Stromal cell of bone marrow (primary cell): ENCODE results near the gene EIF2B1.
"Not testable (repeated sequence)": the region's sequence is repeated elsewhere in the genome, so short reads cannot be mapped to it uniquely, and the experiment has no call there.

Experiments used
- DNase-seq: peaks from one replicate; pipeline ENCODE4 v3.0.0-alpha.2; 2012; ENCODE audit warnings: low read depth

Gene EIF2B1

GRCh38 chr12:123617580-123617979 is 15.9 kb downstream of the EIF2B1 start:
- DNase-seq = no peak

DNA sequence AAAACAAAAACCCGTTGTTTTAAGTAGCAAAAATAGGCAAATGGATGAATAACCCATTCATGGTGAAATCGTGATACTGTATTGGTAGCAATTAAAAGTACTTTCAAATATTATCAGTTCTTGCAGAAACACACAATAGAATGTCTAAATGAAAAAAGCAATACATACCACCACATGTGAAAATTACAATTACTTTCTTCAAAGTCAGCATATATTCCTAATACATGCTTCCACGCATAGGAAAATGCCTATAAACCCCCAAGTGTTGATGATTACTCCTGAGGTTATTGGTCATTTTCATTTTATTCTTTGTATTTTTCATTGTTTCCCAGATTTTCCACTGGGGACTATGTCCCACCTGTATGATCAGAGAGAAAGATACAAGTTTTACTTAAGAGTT is 16.3 kb downstream of the EIF2B1 start:
- DNase-seq = no peak

DNA sequence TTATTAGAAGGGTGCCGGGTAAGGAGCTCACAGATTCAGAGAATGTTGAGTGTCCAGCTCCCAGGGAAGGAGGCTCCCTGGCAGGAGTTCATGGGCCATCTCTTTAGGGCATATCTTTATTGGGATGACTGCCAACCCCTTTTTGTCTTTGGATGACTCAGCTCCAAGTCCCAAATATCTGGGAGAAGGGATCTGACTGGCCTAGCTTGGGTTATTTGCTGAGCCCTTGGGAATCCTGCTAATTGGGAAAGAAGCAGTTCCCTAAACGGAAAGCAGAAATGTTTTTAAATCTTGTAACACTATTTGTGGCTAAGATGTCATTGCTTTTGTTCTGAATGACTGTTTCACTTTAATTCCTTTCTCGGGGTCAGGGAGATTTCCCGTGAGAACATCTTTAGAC is 19.0 kb downstream of the EIF2B1 start:
- DNase-seq = peak; percentile 74

DNA sequence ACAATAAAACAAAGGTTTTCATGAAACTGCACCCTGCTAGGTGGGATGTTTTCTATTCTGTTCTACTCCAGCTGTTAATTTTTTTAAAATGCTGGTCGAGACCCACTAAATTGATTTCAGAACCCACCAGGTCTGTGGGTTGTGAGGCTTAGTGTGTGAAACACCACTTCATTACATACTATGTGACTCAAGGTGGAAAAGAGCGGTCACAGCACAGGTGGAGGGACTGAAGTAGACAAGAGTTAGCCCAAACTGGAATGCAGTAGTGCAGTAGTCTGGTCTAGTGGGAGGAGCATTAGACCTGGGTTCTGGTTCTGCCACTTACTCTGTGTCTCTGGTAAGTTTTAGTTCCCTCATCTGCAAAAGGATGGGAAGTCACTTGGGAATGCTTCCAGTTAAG is 19.4 kb downstream of the EIF2B1 start:
- no peak for DNase-seq

DNA sequence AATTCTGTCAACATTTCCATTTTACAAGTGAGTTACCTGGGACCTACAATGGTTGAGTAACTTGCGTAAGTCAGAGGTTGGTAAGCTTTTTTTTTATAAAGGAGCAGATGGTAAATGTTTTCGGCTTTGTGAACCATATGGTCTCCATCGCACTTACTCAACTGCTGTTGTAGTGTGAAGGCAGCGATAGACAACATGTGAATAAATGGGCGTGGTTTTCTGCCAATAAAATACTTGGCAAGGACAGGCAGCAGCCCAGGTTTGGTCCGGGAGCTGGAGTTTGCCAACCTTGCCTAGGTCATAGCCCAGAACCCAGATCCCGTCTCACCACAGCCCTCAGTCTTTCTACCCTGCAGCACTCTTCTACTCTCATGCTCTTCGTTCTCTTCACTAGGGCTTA is 25.3 kb downstream of the EIF2B1 start:
- DNase-seq = no peak

- no peak for DNase-seq
Observed at GRCh38 chr12:123607756-123608155, 25.7 kb downstream of the EIF2B1 start.

DNA sequence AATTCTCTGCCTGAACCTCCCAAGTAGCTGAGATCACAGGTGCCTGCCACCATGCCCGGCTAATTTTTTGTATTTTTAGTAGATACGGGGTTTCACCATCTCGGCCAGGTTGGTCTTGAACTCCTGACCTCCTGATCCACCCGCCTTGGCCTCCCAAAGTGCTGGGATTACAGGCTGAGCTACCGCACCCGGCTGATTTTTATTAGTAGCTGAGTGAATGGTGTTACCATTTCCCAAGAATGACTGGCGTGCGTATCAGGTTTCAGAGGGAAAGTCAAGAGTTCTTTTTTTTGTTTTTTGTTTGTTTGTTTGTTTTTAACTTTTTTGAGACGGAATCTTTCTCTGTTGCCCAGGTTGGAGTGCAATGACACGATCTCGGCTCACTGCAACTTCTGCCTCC is 30.0 kb downstream of the EIF2B1 start:
- not testable (repeated sequence) for DNase-seq

DNA sequence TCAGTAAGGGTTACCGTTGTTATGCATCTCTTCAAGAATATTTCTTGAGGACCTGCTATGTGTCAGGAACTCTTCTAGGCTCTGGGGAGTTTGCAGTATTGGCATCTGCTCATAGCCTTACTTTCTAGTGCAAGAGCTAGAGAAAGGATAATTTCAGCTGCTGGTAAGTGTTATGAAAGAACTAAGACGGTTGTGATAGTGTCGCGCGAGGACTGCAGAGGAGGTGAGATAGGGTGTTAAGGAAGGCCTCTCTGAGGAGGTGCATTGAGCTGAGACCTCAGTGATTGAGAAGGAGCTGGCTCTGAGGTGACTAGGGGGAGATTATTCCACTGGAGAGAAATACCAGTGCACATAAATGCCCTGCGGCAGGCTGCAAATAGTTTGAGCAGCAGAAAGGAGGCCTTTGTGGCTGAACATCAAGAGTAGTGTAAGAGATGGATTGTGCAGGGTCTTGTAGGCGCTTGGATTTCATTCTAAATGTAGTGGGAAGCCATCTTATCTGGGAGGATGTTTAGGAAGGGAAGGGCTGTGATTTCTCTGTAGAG is 30.8 kb downstream of the EIF2B1 start:
- DNase-seq = no peak

DNA sequence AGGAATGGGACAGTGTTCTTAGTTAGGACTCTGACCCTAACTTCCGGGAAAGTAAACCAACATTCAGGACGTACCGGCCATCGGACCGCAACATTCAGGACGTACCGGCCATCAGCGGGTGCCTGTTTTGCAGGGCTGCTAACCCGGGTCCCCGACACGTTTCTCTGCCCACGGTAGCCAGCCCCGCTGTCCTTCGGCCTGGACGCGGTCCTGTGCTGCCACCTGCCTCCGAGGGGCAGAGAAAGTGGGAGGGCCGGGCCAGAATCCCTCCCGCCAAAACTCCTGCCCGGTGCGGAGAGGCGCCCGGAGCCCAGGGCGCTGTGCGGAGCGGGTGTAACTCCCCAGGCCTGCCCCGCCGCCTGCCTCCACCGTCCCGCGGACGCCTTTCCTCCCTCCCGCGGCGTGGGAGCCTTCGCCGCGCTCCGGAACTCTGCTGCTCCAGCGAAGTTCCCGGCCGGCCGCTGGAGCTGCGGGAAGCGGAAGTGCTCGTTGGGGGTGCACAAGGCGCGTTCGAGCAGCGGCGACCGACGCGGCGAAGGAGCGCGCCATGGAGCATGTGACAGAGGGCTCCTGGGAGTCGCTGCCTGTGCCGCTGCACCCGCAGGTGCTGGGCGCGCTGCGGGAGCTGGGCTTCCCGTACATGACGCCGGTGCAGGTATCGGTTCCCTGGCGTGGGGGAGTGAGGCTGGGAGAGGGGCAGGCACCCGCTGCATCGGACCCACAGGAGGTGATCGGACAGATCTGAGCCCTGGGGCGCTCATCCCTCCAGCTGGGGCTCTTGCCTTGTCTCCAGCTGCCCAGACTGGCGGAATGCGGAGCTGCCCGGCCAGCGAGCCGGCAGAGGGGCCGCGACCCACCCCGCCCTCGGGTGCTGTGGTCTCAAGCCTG is 31.6 kb downstream of the EIF2B1 start, which contains the start of gene DDX55:
Gene DDX55, plus strand, starts transcription at position 498 of the 888 bp plus-strand sequence. Its CDS starts 50 bp downstream, at position 548.
- peak; percentile 61 for DNase-seq

DNA sequence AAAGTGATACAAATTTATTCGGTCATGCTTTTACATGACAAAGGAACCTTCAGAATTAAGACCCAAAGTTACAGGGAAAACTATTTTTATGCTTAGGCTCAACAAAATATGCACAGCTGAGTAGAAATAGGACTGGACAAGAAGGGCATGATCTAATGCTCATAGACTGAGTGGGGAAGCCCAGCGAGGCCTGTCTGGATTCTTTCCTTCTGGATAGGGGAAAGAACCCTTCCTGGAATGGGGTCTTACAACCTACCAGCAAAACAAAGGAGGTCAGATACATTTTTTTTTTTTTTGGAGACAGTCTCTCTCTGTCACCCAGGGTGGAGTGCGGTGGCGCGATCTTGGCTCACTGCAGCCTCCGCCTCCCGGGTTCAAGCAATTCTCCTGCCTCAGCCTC is 33.8 kb downstream of the EIF2B1 start:
- DNase-seq = no peak

GRCh38 chr12:123599310-123599709 is 34.2 kb downstream of the EIF2B1 start:
- DNase-seq = no peak

GRCh38 chr12:123598522-123598921 is 35.0 kb downstream of the EIF2B1 start:
- DNase-seq = no peak

DNA sequence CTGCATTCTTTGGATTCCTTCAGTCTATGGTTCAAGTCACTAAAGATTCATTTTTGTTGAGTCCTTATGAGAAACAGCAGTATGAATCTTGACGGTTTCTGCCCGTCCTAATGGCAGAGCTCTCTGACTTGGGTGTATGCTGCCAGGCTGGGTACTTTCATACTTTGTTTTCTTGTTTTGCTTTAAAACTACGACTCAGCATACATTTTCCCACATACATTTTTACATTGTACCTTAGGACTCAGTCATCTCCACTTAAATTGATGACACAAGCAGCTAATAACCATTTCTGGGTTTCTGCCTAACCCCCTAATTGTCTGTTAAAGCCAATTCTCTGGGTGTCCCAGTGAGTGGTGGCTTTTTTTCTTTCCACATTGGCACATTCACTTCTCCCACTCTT is 36.4 kb downstream of the EIF2B1 start:
- DNase-seq = no peak

- no peak for DNase-seq
Observed at GRCh38 chr12:123595729-123596128, 37.8 kb downstream of the EIF2B1 start.

DNA sequence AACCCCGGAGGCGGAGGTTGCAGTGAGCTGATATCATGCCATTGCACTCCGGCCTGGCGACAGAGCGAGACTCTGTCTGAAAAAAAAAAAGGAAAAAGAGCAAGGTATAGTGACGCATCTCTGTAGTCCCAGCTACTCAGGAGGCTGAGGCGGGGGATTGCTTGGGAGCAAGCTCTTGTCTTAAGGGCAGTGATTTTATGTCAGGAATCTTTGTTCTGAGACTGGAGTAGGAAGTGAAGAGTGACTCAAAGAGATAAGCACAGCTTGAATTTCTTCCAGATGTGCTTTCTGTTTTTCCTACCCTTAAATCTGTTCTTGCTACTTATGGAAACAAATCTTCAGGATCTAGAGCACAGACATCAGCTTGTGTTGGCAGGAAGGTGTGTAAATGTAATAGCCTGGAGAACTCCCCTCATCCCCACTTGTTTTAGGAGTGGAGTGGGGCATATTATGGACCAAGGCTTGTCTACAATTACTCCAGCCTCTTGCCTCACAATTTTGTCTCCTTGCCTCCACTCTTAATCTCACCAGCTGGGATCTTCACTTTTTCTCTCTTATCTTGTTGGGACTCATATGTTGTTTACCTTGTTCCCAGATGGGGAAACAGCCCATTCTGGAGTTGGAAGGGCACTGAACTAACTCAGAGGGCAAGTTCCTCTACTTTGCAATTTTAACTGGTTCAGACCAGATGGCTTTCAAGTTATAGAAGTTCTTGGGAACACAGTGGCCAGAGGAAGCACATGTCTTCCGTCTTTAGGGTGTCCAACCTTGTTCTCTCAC is 41.6 kb downstream of the EIF2B1 start:
- DNase-seq = no peak

DNA sequence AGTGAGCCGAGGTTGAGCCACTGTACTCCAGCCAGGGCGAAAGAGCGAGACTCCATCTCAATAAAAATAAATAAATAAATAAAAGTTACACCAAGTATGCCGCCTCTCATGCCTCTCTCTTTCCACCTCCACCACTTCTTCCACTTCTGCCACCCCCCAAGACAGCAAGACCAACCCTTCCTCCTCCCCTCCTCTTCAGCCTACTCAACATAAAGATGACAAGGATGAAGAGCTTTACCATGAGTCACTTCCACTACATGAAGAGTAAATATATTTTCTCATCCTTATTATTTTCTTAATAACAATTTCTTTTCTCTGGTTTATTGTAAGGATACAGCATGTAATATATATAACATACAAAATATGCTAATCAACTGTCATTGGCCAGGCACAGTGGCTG is 52.7 kb downstream of the EIF2B1 start:
- DNase-seq = no peak

DNA sequence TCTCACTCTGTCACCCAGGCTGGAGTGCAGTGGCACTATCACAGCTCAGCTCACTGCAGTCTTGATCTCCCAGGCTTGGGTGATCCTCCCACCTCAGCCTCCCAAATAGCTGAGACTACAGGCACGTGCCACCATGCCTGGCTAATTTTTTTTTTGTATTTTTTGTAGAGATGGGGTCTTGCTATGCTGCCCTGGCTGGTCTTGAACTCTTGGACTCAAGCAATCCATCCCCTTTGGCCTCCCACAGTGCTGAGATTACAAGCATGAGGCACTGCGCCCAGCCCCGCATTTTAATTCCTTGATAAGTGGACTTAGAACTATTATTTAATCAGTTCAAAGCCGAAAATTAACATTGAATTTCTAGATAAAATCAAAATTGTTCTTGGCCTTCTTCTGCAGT is 54.7 kb downstream of the EIF2B1 start:
- DNase-seq = not testable (repeated sequence)

DNA sequence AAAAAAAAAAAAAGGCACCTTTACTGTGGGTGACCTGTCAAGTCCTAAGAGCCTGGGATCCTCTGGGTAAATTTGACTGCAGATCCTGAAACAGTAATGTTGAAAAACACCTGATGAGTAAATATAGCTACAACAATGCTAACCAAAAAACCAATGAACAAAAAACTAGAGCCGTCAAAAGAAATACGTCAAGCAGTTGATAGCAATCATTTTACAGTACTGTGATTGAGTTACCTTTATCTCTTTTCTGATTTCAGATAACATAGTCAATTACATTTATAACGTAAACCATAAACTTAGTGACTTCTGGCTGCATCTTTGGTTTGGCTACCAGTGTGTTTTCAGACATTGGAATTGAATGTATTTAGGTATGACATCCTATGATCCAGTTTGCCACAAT is 55.2 kb downstream of the EIF2B1 start:
- DNase-seq = no peak

DNA sequence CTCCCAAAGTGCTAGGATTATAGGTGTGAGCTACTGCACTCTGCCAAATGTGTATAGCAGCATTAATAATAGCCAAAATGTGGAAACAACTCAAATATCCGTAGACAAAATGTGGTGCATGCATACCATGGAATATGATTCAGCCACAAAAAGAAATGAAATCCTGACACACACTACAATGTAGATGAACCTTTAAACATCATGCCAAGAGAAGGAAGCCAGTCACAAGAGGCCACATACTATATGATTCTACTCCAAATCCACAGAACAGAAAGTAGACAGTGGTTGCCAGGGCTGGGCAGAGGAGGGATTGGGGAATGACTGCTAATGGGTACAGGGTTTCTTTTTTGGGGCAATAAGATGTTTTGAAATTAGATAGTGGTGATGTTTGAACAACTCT is 56.9 kb downstream of the EIF2B1 start:
- no peak for DNase-seq

DNA sequence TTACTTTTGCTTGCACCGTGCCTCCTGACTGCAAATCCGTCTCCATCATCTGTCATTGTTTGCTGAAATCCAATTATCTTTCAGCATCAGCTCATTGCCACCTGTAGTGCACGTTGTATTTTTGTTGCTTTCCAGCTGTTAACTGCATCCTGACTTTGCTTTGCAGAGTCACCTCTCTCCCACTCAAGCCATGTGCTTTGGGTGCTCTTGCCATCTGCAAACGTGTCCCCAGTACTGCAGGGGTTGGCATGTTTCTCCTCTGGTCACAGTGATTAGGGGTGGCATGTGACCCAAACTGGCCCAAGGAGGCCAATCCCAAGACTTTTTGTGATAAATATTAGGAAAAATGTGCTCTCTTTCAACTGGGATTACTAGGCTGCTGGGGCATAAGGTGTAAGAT is 59.6 kb downstream of the EIF2B1 start:
- no peak for DNase-seq

DNA sequence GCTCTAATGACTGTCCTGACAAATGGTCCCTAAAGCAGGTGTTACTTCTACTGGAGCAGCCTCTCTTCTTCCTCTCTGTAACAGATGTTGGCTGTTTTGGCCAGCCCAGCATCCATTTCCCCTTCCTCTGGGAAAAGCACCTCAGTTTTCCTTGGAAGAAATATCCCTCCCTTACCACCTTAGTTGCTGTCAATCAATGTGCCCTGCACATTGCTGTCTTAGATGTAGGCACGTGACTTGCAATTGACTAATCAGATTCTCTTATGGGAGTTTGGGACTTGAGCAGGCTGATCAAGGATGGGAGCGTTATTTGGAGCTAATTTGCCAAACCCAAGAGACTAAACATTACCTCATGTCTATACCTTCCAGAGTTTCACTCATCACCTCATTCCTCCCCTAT is 61.1 kb downstream of the EIF2B1 start:
- DNase-seq = no peak

- DNase-seq = peak; percentile 98
Observed at GRCh38 chr12:123571343-123571813, 62.1 kb downstream of the EIF2B1 start.
